Adrenal gland (tissue), 12 donors: Measurements from ENCODE around the gene CYTH3. TPM values are rescaled to one million over a fixed set of nuclear protein-coding genes. Genes with fewer than 3 reads are reported as not detected.
"Not testable (repeated sequence)": the region's sequence is repeated elsewhere in the genome, so short reads cannot be mapped to it uniquely, and the experiment has no call there.

ENCODE experiments used
- DNase-seq, 7 donors: peaks; one replicate each; pipeline ENCODE4 v3.0.0-alpha.2; 2019 to 2020
- H3K27ac ChIP-seq, 5 donors: fragments of 200-600 bp; sonication (generic) in 4 of 5; 1 replicate in 3 of 5; 2 replicates in 2 of 5; pipeline versions ENCODE4 v1.5.1 to v1.8.0; 2016 to 2020; ENCODE audit warnings: mild to moderate bottlenecking in 1 of 5
- H3K27me3 ChIP-seq: fragments of 200-600 bp; 2 replicates; pipeline ENCODE4 v1.8.0; 2021
- H3K36me3 ChIP-seq, 2 donors: fragments of 200-600 bp; replicated peaks in 1 of 2; 1 replicate in 1 of 2; 2 replicates in 1 of 2; pipeline versions ENCODE4 v1.5.1 to v1.8.0; 2018 to 2022
- H3K4me1 ChIP-seq, 2 donors: fragments of 200-600 bp; replicated peaks in 1 of 2; 1 replicate in 1 of 2; 2 replicates in 1 of 2; pipeline versions ENCODE4 v1.5.1 to v1.8.0; 2018 to 2021
- H3K4me3 ChIP-seq, 4 donors: fragments of 200-600 bp; sonication (generic) in 3 of 4; one replicate each; pipeline ENCODE4 v1.5.1; 2016 to 2018
- H3K9me3 ChIP-seq, 3 donors: fragments of 200-600 bp; sonication (generic) in 1 of 3; replicated peaks in 1 of 3; 1 replicate in 2 of 3; 2 replicates in 1 of 3; pipeline versions ENCODE4 v1.5.1 to v1.8.0; 2016 to 2021
- POLR2A ChIP-seq, 2 donors: fragments of 450-650 bp; IDR thresholded peaks; one replicate each; pipeline ENCODE4 v1.6.1; 2017; ENCODE audit warnings: antibody characterized with exemption in 2 of 2, mild to moderate bottlenecking in 2 of 2, moderate library complexity in 1 of 2
- WGBS, 4 donors: extraction: QIAGEN DNeasy Blood & Tissue Kit in 2 of 4; methylation state at CpG; one replicate each; pipeline versions ENCODE4 v1.1.5 to v1.1.7; 2013 to 2017; 5-methylcytosine and 5-hydroxymethylcytosine counted together
- intact Hi-C, 2 donors: fragments of 100-400 bp; cut with DNase I; formaldehyde crosslinking; loops; one replicate each; pipeline versions ENCODE4 v1.14.1 to v1.15.0; 2022 to 2023
- polyA plus RNA-seq, 3 donors: library from polyadenylated mRNA; stranded (reverse); fragments of 200-250 nt in 2 of 3; fragments of 350-450 nt in 1 of 3; fragmentation: Illumina TruSeq in 1 of 3; extraction: RNeasy Lipid Tissue Mini Kit (QIAGEN cat#74804) in 1 of 3; gene quantifications; one replicate each; pipeline ENCODE4 v1.2.3, GENCODE V29; 2013 to 2014
- total RNA-seq, 9 donors: library from RNA; depleted of rRNA in 4 of 9; stranded (reverse); fragments of >200 nt in 4 of 9; fragments of 120-200 nt in 1 of 9; fragmentation: NEBNext Ultra II Directional in 1 of 9; extraction: Animal tissue kit (Norgen Biotek cat#: 25700) in 1 of 9; gene quantifications; one replicate each; pipeline versions ENCODE4 v1.1.0 to v1.2.4, GENCODE V29; 2013 to 2023
- TF ChIP-seq, protein P1 (sequence below), 6 experiments: fragments of 450-650 bp in 4 of 6; fragments of 200-600 bp in 2 of 6; sonication (generic) in 1 of 6; IDR thresholded peaks; 1 replicate in 5 of 6; 2 replicates in 1 of 6; pipeline versions ENCODE4 v1.5.1 to v1.8.0; 2016 to 2021; ENCODE audit warnings: antibody characterized with exemption in 6 of 6, mild to moderate bottlenecking in 2 of 6, moderate library complexity in 1 of 6
- donor health status: healthy with polysubstance abuse.
- donor health status: Bipolar disorder and iron deficiency.
- donor health status: DM: yes; HTN: yes; CAD: no.
- donor health status: DM: no; HTN: no; CAD: no.
- donor health status: DM: no; HTN: no; CAD: no.
- donor health status: DM: yes; HTN: yes; CAD: no.

CYTH3 gene
- total and polyA plus RNA-seq, 12 donors: 7.9 to 34.3 (median 17.0) TPM

DNA sequence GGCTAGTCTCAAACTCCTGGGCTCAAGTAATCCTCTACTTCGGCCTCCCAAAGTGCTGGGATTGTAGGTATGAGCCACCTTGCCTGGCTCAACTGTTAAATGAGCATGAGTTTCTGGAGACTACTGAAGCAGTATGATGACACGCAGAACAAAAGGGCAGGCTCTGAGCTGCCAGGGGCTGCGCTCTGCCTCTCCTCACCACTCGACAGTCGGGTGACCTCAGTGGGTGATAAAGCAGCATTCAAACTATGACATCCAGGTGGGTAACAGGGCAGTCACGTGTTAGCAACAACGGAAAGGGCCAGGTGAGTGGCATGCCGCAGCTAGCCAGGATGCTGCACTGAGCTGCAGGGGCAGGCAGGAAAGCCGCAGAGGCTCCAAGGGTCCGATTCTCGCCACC lies 71.5 kb downstream of the CYTH3 start:
- no peaks in the 10 kb centered on the region for H3K9me3 ChIP-seq
- intact Hi-C loops: no loop called here
- H3K27ac ChIP-seq: no peak overlapping the region
- no peaks in the 10 kb centered on the region for H3K27me3 ChIP-seq
- H3K4me3 ChIP-seq: no peak overlapping the region
- 94 to 97% (median 95%) methylated on average over 11 of the region's 11 CpGs for WGBS, 4 donors
- no peaks in the 10 kb centered on the region for H3K4me1 ChIP-seq
- H3K36me3 ChIP-seq: no peaks in the 10 kb centered on the region
- TF ChIP-seq, protein P1, sequence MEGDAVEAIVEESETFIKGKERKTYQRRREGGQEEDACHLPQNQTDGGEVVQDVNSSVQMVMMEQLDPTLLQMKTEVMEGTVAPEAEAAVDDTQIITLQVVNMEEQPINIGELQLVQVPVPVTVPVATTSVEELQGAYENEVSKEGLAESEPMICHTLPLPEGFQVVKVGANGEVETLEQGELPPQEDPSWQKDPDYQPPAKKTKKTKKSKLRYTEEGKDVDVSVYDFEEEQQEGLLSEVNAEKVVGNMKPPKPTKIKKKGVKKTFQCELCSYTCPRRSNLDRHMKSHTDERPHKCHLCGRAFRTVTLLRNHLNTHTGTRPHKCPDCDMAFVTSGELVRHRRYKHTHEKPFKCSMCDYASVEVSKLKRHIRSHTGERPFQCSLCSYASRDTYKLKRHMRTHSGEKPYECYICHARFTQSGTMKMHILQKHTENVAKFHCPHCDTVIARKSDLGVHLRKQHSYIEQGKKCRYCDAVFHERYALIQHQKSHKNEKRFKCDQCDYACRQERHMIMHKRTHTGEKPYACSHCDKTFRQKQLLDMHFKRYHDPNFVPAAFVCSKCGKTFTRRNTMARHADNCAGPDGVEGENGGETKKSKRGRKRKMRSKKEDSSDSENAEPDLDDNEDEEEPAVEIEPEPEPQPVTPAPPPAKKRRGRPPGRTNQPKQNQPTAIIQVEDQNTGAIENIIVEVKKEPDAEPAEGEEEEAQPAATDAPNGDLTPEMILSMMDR (IDR thresholded peaks at IDR 0.05): no peak
- TF ChIP-seq POLR2A (IDR thresholded peaks at IDR 0.05): no peak
- no peak for DNase-seq

DNA sequence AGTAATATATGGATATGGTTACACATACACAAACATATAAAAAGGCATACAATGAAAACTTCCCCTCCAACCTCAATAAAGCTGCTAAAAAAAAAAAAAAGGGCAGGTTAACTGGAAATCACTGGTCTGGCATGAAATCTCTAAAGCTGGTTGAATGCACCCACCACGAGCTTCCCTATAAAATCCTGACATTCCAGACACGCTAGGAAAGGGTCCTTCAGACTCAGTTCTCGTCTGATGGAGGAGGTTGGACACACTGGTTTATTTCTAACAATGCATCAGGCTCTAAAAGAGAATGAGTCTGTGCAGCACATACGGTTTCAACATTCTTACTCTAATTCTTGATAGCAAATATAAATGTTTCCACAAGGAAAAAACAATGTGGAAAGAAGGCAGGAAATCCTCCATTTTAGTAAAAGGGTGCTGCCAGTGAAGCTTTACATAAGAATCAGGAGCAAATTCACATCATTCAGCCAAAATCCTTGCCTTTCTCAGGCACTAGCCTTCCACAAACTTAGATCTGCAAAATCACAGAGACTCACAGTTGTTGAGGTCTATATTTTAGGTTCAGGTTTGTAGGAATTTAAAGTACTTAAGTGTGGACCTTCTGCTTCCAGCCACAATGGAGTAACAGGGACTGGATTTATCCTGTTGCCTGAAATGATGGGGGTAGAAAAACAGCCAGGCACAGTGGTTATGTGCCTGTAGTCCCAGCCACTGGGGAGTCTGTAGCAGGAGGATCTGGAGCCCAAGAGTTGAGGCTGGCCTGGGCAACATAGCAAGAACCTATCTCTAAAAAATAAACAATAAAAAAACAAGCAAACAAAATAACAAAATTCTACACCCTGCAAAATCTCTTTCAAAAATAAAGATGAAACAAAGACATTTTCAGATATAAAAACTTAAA lies 73.5 kb downstream of the CYTH3 start:
- no peaks in the 10 kb centered on the region for H3K36me3 ChIP-seq
- no peaks in the 10 kb centered on the region for H3K4me1 ChIP-seq
- 80 to 85% (median 83%) methylated on average over 4 of the region's 4 CpGs for WGBS, 4 donors
- no peak for TF ChIP-seq POLR2A (IDR thresholded peaks at IDR 0.05)
- TF ChIP-seq, protein P1 (IDR thresholded peaks at IDR 0.05): no peak
- H3K9me3 ChIP-seq: no peaks in the 10 kb centered on the region
- no peak for DNase-seq
- no peaks in the 10 kb centered on the region for H3K27me3 ChIP-seq
- intact Hi-C loops: no loop called here
- H3K27ac ChIP-seq: no peak overlapping the region
- H3K4me3 ChIP-seq: no peak overlapping the region

DNA sequence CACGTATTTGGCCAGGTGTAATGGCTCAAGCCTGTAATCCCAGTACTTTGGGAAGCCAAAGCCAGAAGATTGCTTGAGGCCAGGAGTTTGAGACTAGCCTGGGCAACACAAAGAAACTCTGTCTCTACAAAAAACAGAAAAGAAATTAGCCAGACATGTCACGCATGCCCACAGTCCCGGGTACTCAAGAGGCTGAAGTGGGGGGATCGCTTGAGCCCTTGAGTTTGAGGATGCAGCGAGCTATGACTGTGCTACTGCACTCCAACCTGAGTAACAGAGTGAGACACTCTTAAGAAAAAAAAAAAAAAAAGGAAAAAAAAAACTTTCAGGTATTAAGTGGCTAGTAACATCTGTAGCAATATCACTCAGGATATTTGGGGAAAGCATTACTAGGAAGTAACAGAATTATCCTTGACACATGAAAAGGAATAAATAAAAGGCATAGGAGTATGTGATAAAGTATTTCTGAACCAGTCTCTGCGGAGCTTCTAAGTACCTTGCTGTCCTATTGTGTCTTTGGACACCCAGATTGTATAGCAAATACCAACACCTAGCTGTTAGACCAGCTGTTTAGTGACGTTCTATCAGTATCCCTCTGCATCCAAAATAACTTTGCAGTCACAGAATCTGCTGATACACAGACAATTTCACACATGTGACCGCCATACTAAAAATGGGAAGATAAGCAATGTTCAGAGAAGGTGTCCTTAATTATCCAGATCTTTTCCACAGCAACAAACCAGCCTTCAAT lies 74.4 kb downstream of the CYTH3 start:
- Histone ChIP-seq H3K36me3 (no peaks in the 10 kb centered on the region), H3K27ac (no peak overlapping the region), H3K9me3 (no peaks in the 10 kb centered on the region), H3K4me3 (no peak overlapping the region), H3K4me1 (no peaks in the 10 kb centered on the region), H3K27me3 (no peaks in the 10 kb centered on the region)
- WGBS, 4 donors: 92 to 94% (median 93%) methylated on average over 8 of the region's 8 CpGs
- TF ChIP-seq POLR2A (IDR thresholded peaks at IDR 0.05): no peak
- TF ChIP-seq, protein P1 (IDR thresholded peaks at IDR 0.05): no peak
- intact Hi-C loops: no loop called here
- DNase-seq: no peak

DNA sequence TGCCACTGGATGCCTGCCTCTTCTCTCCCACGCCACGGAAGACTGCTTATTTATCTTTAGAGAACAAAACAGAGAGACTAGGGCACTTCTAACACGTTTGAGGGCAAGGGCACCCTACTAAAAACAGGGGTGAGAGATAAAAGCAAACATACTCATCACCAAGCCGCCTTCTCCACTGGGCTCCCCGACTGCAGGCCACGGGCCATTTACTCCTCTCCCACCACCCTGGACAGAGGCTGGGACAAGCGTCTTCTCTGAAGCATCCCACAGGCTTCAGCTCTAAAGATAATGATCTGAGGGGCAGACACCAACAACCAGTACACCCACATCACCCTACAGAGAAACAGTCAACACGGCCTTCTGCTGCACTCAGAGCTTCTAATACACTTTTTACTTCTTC lies 78.7 kb downstream of the CYTH3 start:
- Histone ChIP-seq H3K27me3 (no peaks in the 10 kb centered on the region), H3K27ac (no peak overlapping the region), H3K36me3 (no peaks in the 10 kb centered on the region), H3K9me3 (no peaks in the 10 kb centered on the region), H3K4me1 (no peaks in the 10 kb centered on the region), H3K4me3 (no peak overlapping the region)
- TF ChIP-seq, protein P1 (IDR thresholded peaks at IDR 0.05): no peak
- TF ChIP-seq POLR2A (IDR thresholded peaks at IDR 0.05): no peak
- intact Hi-C loops: no loop called here
- peak in 1 of 7 donors; percentile 1 for DNase-seq
- 84 to 87% (median 86%) methylated on average over 8 of the region's 8 CpGs for WGBS, 4 donors

DNA sequence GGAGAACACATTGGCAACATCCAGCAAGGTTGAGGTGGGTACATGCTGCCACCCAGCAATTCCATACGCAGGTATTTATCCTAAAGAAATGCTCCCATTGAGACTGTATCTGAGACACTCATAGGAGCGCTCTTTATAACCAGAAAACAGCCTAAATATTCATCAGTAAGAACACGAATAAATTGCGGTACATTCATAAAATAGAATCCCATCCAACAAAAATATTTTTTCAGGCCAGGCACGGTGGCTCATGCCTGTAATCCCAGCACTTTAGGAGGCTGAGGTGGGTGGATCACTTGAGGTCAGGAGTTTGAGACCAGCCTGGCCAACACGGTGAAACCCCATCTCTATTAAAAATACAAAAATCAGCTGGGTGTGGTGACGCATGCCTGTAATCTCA lies 81.9 kb downstream of the CYTH3 start:
- WGBS, 4 donors: 81 to 89% (median 89%) methylated on average over 7 of the region's 7 CpGs

More for the DNA sequence above, 81.9 kb downstream of the CYTH3 start:
- H3K4me3 ChIP-seq, H3K27me3 ChIP-seq, H3K4me1 ChIP-seq, H3K36me3 ChIP-seq, H3K27ac ChIP-seq, H3K9me3 ChIP-seq, DNase-seq, intact Hi-C loops: not testable (repeated sequence)
